HG03520 (cell line): Measurements from ENCODE around the gene ANAPC2.
"Not testable (repeated sequence)": the region's sequence is repeated elsewhere in the genome, so short reads cannot be mapped to it uniquely, and the experiment has no call there.

Source experiments
- ATAC-seq: cut with Tn5 transposase; IDR thresholded peaks from one replicate; pipeline ENCODE4 v1.9.1; 2021; ENCODE audit warnings: mild to moderate bottlenecking, moderate library complexity; ENCODE audit not compliant: unreplicated experiment

ANAPC2 gene

GRCh38 chr9:137148661-137149060, 39.7 kb downstream of the ANAPC2 start:
- ATAC-seq: no peak

GRCh38 chr9:137148242-137148641, 40.1 kb downstream of the ANAPC2 start:
- ATAC-seq: no peak

GRCh38 chr9:137147793-137148160, 40.6 kb downstream of the ANAPC2 start:
- no peak for ATAC-seq

DNA sequence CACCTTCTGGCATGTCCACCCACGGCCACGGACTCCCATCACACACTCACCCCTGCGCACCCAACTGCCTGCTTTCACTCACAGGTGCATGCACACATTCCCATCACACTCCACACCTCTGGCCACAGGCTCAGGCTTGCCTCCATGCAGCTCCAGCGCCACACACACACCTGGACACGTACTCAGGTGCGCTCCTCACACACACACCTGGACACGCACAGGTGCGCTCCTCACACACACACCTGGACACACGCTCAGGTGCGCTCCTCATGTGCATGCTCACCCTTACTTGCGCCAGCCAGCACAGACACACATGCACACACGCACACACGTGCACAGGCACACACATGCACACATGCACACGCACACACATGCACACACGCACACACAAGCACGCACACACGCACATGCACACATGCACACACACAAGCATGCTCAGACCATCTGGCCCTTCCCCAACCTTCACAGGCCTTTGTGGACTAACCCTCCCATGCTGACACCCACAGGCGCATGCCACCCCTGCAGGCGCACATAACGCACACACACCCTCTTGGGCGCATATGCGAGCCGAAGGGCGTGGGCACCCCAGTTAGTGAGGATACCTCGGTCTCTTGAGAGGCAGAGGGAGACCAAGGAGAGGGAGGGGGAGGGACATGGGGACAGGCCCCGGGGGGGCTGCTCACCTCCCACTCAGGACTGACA, 41.1 kb downstream of the ANAPC2 start:
- ATAC-seq: no peak

DNA sequence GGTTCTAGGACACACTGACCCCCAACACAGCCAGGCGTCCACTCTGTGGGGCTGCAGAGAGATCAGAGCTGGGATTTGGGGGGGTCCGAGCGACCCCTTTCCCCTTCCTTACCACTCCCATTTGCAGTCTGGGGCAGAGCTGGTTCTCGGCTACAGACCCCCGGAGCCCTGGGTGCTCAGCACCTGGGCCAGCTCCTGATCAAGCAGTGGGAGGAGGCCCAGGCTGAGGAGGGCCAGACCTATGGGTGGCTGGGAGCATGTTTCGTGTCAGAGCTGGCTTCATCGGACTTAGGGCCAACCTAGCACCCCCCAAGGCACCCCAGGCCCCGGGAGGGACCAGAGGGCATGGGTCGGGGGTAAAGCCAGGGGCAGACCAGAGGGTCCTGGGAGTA, 41.8 kb downstream of the ANAPC2 start:
- ATAC-seq: no peak

- no peak for ATAC-seq
These were observed 42.4 kb downstream of the ANAPC2 start for GRCh38 chr9:137145731-137146526.

- ATAC-seq: no peak
These were observed 44.9 kb downstream of the ANAPC2 start for GRCh38 chr9:137143459-137143858.

DNA sequence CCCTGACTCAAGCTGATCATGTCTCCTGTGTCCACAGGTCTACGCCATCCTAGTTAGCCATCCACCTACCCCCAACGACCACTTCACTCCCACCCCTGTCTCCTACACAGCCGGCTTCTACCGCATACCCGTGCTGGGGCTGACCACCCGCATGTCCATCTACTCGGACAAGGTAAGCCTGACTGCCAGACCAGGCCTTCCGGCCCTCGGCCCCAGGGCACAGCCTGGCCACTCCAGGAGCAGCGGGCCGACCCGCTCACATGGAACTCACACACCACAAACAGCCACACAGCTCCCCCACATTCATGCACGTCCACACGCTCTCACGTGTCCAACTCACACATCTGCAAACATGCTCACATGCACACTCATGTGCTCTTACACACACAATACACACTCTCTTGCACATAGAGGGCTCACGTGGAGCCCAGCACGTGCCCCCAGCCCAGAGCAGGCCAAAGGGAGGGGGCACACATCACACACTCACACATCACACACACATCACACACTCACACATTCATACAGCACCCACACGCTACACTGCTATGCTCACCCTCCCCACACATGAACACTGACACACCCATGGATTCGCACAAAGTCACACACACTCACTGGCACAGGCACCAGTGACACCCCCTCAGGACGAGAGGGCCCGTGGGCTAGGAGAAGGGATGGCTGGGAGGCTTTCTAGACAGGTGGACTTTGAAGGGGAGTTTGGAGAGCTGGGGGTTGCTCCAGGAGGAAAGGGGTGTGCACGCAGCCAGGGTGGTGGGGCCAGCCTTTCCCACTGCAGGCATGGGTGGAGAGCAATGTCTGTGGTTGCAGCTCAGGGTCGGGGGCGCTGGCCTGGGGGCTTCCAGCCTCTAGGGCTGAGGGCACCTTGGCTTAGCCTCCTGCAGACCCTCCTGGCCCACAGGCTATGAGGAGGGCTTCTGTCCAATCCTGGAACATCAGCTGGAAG, 46.1 kb downstream of the ANAPC2 start:
- ATAC-seq: no peak

DNA sequence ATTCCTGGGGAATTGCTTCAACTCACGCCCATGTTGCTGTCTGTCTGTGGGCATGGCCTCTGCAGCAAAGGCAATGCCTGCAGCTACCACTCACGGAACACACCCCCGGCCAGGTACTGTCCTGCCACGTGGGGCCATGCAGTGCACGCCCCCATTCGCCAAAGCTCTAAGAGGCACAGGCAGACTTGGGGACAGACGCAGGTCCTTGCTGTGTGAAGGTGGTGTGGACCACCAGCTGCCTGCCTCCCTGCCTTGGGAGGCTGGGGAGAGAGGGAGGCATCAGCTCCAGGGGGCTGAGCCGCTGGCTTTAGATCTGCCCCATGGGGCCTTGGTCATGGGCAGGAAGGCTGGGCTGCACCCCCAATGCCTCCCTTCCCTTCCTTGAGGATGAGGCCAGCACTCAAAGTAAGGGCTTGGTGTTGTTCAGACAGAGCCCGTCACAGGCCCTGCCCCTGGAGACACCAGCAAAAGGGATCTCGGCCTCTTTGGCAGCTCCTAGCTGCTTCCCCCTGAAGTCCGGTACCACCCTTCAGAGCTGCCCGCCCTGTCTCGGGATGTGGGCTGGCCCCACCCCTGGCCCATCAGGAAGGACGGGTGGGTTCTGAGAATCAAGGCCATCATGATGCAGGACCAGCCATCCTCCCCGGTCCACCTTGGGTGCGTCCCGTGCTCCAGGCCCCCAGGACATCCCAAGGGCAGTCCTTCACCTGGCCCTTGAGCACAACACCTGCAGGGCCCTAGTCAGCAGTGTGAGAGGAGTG, 47.1 kb downstream of the ANAPC2 start:
- no peak for ATAC-seq

DNA sequence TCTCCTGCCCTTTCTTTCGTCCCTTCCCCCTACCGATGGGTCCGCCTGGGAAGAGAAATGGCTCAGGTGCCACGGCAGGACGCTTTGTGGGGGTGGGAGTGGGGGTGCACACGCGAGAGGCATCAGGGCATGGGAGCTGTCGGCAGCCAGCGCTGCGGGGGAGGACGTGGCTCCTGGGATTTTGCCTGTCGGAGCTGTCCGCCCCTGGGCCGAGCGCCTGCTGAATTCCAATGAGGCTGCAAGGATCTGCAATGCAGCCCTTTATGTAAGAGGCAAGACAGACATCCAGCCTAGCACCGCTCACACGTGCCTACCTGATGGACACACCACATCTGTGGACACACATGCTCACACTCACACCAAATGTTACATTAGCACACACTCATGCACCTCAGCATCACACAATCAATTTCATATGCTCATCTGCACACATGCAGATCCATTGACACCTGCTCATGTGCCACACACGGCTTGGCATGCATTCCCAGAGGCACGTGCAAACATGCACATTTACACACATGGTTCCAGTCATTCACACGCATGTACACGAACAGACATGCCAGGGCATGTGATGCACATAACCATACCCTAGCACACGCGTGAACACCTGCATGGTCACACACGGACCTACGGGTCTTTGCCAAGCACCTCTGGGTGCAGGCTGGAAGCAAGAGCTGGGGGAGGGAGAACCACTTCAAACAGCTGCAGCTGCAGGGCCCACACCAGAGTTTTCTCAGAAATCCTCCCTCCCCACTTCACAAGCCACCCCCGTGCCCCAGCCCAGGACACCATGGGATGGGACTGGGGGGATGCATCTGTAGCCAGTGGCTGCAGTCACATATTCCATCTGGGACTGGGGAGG, 48.0 kb downstream of the ANAPC2 start:
- ATAC-seq: no peak

- no peak for ATAC-seq
These were observed 48.8 kb downstream of the ANAPC2 start for GRCh38 chr9:137139468-137140150.

- ATAC-seq: no peak
These were observed 49.5 kb downstream of the ANAPC2 start, which contains the start of gene GRIN1 for GRCh38 chr9:137138722-137139467. GRIN1 (plus strand) TSS chr9:137139154; CDS start chr9:137139487, 333 bp downstream.

- ATAC-seq: no peak
These were observed 50.2 kb downstream of the ANAPC2 start for GRCh38 chr9:137138058-137138721.

DNA sequence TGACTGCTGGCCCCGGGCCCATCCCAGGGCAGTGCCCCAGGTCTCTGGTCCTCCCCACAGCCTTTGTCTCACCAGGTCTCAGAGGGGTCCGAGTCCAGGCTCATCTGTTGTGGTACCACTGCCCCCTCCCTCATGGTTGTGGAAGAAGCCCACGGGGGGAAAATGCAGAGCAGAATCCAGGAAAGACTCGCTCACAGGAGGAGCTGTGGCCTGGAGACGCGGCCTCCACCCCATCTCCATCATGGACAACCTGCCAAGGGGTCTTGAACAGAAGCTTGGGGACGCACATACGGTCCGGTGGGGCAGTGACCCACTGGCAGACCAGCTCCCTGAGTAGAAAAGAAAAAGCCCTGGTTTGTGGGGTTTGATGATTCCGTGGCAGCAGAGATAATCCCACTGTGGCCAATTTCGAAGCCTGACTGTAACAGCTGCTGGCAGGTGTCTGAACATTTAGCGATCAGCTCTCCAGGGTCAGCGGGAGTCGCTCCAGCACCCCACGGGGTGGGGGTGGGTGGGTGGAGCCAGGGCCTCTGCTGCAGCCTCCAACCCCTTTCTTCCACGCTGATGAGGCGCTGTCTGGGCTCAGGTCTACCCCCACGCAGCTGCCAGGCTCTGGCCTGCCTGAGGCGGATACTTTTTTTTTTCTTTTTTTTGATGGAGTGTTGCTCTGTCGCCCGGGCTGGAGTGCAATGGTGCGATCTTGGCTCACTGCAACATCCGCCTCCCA, 51.3 kb downstream of the ANAPC2 start:
- no peak for ATAC-seq

GRCh38 chr9:137136261-137136880, 52.0 kb downstream of the ANAPC2 start:
- no peak for ATAC-seq

- ATAC-seq: not testable (repeated sequence)
These were observed 53.2 kb downstream of the ANAPC2 start for GRCh38 chr9:137135154-137135553.

DNA sequence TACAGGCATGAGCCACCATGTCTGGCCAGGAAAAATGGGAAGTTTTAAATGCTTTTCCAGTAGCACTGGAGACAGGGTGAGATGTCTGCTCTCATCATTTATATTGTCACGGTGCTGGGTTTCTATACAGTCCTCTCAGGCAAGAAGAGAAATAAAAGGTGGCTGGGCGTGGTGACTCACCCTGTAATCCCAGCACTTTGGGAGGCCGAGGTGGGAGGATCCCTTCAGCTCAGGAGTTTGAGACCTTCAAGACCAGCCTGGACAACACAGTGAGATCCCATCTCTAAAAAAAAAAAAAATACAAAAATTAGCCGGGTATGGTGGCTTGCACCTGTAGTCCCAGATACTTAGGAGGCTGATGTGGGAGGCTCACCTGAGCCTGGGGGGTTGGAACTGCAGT, 54.2 kb downstream of the ANAPC2 start:
- no peak for ATAC-seq
